ENCODE measurements around the gene ASAP2.

The ASAP2 gene

DNA sequence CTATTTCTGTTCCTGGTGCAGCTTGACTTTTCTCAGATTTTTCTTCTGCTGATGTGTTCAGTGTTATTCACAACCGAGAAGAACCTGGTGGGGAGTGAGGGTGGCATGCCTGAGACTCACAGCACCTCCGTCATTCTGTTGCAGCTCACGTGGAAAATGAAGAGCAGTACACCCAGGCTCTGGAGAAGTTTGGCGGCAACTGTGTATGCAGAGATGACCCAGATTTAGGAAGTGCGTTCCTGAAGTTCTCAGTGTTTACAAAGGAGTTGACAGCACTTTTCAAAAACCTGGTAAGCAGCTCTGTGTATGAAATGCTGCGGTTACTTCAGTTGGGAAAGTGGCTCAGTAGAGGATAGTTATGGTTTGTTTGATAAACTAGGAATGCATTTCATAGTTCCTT, 90.5 kb downstream of the ASAP2 start:
- no peak for DNase-seq (ENCODE audit: low read depth in 2 of 2)

GRCh38 chr2:9297807-9298206, 91.2 kb downstream of the ASAP2 start:
- DNase-seq (ENCODE audit: low read depth in 2 of 2) = no peak

DNA sequence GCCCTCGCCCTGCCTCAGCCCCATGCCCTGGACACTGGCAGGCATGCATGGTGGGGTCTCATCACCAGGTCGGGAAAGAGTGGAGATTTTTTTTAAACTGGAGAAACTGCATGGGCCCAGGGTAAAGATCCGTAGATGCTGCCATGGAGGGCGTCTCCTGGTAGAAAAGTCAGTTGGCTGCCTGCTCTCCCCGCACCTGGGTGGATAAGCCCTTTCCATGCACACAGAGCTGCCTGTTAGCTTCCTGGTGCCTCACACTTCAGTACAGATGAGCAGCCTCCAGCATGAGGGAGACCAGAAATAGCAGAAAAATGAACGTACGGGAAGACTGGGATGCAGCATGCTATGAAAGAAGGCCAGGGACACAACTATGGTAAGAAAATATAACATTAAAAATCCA, 92.0 kb downstream of the ASAP2 start:
- DNase-seq (ENCODE audit: low read depth in 2 of 2) = no peak

- DNase-seq (ENCODE audit: low read depth in 2 of 2) = no peak
Measured at GRCh38 chr2:9299161-9300100, 92.8 kb downstream of the ASAP2 start.

- DNase-seq (ENCODE audit: low read depth in 2 of 2) = no peak
Measured at GRCh38 chr2:9300214-9300613, 93.6 kb downstream of the ASAP2 start.

DNA sequence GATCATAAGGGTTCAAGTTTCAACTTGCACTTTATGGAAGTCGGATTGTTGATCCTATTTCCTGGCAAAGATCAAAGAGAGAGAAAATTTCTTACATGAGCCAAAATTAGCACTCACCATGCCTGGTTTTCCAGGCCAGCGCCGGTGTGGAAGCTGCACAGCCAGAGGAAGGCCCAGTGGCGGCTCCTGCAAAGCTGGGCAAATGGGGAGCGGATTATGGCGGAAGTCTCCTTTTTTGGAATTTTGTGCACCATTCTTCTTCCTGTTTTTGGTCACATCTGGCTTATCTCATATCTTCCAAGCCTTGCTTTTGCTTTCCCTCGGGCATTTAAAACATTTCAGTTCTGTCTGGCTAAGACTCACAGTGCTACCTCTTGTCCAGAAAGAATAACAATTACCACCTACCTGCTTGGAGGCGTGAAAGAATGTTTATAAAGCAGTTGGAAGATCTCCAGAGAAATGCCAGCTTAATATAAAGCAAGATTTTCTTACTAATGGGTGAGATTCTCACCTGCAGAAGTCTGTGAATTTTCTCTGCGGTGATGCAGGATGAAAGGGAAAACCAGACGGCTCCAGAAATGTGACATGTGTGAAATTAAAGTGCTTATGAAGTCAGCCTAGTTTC, 94.3 kb downstream of the ASAP2 start:
- DNase-seq (ENCODE audit: low read depth in 2 of 2) = no peak

GRCh38 chr2:9302755-9303154, 96.1 kb downstream of the ASAP2 start:
- DNase-seq (ENCODE audit: low read depth in 2 of 2) = no peak

DNA sequence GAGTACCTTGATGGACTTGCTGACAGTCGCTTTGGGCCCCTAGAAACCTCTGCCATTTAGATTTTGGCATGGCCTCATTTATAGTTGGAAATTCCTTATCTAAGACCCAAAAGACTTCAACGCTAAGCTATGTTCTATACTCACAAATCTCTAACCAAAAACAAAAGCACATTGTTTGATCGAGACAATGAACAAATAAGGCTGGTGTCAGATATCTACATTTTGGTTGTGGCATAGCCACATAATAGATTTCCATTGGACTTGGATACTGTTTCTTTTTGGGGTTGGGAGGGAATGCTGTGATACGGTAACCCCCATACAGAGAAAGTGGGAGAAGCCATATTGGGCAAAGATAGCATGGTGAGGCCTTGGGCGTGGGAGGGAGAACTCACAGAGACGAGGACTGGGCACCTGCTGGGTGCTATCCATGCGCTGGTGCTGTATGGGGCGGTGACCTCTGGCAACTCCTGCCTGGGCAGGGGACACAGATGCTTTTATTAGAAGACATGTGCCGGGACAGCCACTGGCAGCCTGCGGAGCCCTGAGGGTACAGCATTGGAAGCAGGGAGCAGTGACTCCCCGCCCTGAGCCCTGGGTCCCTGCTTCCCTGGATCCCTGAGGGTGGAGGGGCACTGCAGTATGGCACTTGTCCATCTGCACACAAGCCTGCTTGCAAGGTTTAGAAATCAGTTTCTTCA, 97.1 kb downstream of the ASAP2 start:
- DNase-seq (ENCODE audit: low read depth in 2 of 2) = no peak

DNA sequence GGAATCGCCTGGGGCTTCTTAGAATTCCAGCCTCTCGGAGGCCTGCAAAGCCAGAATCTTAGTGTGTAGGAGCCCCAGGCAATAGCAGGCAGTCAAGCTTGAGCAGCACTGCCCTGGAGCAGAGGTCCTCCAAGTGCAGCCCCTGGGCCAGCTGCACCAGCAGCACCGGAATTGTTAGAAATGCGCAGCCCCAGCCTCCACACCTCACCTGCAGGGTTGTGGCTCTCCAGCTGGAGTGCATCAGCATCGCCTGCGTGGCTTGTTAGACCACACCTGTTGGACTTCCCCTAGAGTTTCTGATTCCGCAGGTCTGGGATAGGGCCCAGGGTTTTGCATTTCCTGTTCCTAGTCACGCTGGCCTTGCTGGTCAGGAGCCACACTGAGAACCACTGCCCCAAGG, 100.3 kb downstream of the ASAP2 start:
- no peak for DNase-seq (ENCODE audit: low read depth in 2 of 2)

DNA sequence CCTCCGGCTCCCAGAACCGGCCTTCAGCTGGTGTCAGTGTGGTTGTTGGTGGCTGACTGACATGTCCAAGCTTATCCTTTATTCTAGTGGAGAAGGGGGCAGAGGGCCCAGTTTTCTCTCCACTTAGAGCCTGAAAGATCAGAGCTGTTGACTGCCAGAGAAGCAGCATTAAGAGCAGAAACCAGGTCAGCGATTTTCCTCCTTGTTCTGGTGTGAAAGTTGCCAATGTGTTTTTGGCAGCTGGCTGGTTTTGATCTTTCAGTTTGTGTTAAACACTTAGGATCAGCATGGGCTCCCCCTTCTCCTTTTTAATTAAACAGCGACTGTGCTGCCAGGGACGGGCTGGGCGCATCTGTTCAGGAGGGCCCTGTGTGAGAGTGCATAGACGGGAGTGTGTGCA, 100.9 kb downstream of the ASAP2 start:
- DNase-seq (ENCODE audit: low read depth in 2 of 2) = no peak

DNA sequence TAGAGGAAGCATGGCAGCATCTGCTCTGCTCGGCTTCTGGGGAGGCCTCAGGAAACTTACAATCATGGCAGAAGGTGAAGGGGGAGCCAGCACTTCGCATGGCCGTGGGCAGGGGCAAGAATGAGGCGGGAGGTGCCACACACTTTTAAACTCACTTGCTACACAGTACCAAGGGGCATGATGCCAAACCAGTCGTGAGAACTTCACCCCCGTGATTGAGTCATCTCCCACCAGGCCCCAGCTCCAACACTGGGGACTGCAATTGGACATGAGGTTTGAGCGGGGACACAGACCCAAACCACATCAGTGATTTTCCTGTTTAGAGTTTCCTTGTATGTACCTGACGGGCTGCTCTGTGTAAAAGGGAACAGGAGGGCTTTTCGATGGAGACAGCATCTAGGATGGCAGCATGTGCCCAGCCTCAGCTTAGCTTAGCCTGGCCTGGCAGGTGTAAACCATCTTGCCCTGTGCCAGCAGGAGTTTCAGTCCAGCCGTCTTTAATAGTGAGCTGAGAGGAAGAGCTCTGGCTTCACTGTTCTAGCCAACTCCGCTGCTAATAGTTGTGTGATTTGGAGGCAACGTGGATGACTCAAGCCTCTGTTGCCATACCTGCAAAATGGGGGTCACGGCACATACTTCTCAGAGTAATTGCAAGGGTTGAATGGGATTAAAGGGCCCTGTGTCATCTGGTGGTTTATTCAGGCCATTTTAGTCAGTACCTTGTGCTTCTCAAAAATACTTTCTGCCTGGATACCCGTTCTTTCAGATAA, 101.8 kb downstream of the ASAP2 start:
- DNase-seq (ENCODE audit: low read depth in 2 of 2) = no peak

DNA sequence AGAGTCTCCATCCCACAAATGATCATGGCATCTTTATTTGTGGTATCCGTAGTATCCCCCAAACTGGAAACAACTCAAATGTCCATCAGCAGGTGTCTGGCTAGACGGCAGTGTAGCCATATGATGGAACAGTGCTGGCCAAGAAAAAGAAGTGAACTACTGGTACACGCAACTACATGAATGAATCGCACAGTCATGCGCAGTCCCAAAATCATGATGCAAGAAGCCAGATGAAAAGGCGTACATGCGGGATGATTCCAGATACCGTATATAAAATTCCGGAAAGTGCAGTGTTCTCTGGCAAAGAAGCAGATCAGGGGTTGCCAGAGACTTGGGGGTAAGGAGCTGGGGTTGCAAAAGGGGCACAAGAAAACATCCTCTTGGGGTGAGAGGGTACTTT, 102.5 kb downstream of the ASAP2 start:
- no peak for DNase-seq (ENCODE audit: low read depth in 2 of 2)

- DNase-seq (ENCODE audit: low read depth in 2 of 2) = peak in 1 of 2 experiments; percentile 28
Measured at GRCh38 chr2:9310377-9310776, 103.8 kb downstream of the ASAP2 start.

DNA sequence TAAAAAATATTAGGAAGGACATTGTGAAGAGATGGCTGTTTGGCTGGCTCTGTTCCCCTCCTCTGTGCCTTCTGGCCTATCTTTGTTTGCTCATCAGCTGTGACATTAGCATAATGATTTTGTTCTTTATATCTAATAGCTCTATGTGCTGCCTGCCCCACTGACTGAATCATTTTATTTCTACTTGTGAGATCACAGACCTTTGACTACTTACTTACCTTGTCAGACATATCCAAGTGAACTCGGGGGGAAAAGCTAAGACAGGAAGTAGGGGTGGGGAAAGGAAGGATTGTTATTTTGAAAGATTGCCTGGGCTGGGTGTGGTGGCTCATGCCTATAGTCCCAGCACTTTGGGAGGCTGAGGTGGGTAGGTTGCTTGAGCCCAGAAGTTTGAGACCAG, 104.2 kb downstream of the ASAP2 start:
- no peak for DNase-seq (ENCODE audit: low read depth in 2 of 2)

DNA sequence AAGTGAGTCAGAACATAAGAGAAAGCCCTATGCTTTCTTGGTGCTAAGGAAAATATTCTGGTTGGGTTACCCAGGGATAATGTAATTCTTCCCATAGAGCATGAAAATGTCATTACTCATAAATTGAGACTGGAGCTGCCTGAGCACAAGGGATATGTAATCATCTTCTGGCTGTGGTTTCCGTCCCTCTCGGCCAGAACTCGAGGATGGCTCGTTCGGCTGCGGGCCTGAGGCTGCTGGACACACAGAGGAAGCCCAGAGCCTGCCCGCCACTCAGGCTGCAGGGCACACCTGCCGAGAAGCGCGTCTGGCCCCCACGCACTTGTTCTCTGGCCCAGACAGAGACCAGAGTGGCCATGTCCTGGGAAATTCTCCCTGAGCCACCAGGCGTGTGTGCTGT, 104.9 kb downstream of the ASAP2 start:
- peak in 1 of 2 experiments; percentile 52 for DNase-seq (ENCODE audit: low read depth in 2 of 2)

GRCh38 chr2:9312591-9312990, 106.0 kb downstream of the ASAP2 start:
- no peak for DNase-seq (ENCODE audit: low read depth in 2 of 2)

DNA sequence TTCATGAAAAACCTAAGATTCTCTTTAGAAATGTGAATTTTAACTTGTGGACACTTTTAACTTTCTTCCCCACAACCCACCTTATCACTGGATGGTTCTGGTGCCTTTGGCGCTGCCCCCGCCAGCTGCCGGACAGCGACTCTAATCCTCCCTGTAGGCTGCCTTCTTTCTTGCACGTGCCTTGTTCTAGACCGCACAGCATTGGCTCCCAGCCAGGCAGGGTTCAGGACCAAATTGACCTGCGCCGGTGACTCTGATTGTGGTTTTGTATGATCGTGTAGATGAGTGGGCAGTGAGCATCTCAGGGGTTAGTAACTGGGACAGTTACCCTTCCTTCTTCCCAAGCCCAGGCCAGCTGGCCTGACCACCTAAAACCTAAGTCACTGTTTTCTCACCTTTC, 106.8 kb downstream of the ASAP2 start:
- no peak for DNase-seq (ENCODE audit: low read depth in 2 of 2)

- no peak for DNase-seq (ENCODE audit: low read depth in 2 of 2)
Measured at GRCh38 chr2:9315280-9315847, 108.8 kb downstream of the ASAP2 start.

- DNase-seq (ENCODE audit: low read depth in 2 of 2) = no peak
Measured at GRCh38 chr2:9317559-9317958, 110.9 kb downstream of the ASAP2 start.

DNA sequence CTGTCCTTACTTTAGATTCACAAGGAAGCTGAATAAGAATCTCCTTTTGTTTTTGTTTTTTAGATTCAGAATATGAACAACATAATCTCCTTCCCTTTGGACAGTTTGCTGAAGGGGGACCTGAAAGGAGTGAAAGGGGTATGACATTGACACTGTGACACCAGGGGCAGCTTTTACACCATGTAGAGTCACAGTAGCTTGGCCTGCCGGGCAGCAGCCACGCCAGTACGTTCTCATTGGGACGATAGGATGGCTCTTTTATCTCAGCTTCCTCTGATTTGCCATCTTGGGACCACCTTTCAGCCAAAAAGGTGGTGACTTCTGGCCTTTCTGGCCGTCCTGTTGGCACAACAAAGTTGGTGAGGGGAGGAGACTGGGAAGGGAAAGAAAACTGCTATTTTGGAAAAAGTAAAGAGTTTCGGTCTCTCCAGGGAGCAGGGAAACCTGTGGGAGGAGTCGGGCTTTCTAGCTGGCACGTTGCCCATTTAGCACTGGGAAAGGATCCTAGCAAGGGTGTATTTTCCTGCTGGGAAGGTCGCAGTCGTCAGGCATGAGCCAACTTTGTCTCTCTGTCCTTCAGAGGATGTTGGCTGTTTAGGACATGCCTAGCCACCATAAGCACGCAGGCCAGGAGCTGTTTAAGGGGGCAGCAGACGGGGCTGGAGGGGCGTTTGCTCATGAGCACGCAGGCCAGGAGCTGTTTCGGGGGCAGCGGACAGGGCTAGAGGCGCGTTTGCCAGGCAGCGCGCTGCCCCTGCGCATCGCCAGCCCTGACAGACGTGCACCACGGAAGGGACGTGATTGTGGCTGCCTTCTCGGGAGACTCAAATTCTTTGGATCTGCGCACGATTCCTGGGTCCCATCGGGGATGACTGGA, 112.1 kb downstream of the ASAP2 start:
- no peak for DNase-seq (ENCODE audit: low read depth in 2 of 2)

- no peak for DNase-seq (ENCODE audit: low read depth in 2 of 2)
Measured at GRCh38 chr2:9319338-9319715, 112.7 kb downstream of the ASAP2 start.

Data from fibroblast of skin of left biceps (primary cell).